HG02852 (cell line): ENCODE measurements around the gene RIC8B.
"Not testable (repeated sequence)": the region's sequence is repeated elsewhere in the genome, so short reads cannot be mapped to it uniquely, and the experiment has no call there.

Experiments used
- ATAC-seq: cut with Tn5 transposase; IDR thresholded peaks from one replicate; pipeline ENCODE4 v1.9.1; 2021; ENCODE audit warnings: mild to moderate bottlenecking, moderate library complexity; ENCODE audit not compliant: unreplicated experiment

Gene RIC8B, protein sequence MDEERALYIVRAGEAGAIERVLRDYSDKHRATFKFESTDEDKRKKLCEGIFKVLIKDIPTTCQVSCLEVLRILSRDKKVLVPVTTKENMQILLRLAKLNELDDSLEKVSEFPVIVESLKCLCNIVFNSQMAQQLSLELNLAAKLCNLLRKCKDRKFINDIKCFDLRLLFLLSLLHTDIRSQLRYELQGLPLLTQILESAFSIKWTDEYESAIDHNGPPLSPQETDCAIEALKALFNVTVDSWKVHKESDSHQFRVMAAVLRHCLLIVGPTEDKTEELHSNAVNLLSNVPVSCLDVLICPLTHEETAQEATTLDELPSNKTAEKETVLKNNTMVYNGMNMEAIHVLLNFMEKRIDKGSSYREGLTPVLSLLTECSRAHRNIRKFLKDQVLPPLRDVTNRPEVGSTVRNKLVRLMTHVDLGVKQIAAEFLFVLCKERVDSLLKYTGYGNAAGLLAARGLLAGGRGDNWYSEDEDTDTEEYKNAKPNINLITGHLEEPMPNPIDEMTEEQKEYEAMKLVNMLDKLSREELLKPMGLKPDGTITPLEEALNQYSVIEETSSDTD

GRCh38 chr12:106774005-106774807 is at the start of gene RIC8B:
Gene RIC8B, plus strand, starts transcription at chr12:106774682. Its CDS starts 64 bp downstream, at chr12:106774746.
- peak; percentile 85 for ATAC-seq

- no peak for ATAC-seq
These were observed 49.5 kb upstream of the RIC8B start for GRCh38 chr12:106724934-106725333.

GRCh38 chr12:106726603-106727202 is 47.8 kb upstream of the RIC8B start:
- not testable (repeated sequence) for ATAC-seq

DNA sequence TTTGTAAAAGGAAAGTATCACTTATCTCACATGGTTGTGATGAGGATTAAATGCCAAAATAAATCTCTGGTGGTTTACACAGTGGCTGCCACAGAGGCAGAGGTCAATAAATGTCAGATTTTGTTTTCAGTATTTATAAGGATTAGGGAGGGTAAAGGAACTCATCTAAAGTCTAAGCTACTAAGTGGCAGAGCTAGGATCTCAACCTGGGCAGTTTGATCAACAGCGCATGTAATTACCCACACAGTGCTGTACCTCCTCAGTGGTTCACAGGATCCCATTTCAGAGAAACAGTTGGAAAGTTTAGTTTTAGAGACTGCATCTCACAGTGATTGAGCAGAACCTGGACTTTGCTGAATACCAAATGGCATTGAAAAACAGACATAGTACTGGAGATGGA is 44.9 kb upstream of the RIC8B start:
- ATAC-seq = no peak

DNA sequence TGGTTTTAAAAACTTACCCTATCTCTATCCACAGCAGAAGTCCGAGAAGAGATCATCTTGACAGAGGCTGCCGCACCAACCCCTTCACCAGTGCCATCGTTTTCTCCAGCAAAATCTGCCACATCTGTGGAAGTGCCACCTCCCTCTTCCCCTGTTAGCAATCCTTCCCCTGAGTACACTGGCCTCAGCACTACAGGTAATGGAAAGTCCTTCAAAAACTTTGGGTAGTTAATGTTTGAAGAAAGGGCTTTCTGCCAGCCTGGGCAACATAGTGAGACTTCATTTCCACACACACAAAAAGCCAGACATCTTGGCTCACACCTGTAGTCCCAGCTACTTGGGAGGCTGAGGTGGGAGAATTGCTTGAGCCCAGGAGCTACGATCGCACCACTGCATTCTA is 41.6 kb upstream of the RIC8B start:
- ATAC-seq = no peak

- no peak for ATAC-seq
These were observed 40.8 kb upstream of the RIC8B start for GRCh38 chr12:106733660-106734059.

GRCh38 chr12:106736051-106736957 is 38.2 kb upstream of the RIC8B start:
- ATAC-seq = no peak

- no peak for ATAC-seq
These were observed 35.2 kb upstream of the RIC8B start for GRCh38 chr12:106739318-106739717.

GRCh38 chr12:106739815-106740530 is 34.5 kb upstream of the RIC8B start:
- no peak for ATAC-seq

GRCh38 chr12:106740818-106741217 is 33.7 kb upstream of the RIC8B start:
- ATAC-seq = no peak

GRCh38 chr12:106741247-106741646 is 33.2 kb upstream of the RIC8B start:
- no peak for ATAC-seq

DNA sequence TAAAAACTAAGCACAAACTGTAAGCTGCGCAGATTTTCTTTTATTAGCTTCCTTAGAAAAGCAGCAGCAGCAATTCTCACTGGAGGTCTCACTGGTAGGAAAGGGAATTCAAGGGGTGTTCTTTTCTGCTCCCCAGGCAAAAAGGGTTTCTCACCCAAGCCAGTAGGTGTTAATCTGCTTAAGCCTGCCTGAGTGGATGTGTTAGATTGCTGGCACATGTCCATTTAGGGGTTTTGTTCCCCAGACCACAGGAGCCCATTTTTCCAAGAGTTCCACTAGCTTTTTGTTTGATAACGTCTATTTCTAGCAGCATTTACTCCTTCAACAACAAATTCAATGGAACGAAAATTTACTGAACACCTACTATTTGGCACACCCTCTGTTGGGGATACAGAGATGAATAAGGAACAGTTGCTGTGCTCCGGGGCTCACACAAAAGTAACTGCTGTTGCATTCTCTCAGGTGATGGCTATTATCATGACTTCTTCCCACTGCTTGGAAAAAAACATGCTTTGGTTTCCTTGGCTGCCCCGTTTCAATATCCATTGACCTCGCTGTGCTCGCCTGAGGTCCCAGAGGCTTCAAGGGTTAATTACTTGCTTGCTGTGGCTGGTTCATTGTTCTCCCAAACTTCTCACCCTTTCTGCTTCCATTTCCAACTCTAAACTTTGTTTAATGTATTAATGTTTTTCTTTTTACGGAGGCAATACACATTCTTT is 31.1 kb upstream of the RIC8B start:
- no peak for ATAC-seq

DNA sequence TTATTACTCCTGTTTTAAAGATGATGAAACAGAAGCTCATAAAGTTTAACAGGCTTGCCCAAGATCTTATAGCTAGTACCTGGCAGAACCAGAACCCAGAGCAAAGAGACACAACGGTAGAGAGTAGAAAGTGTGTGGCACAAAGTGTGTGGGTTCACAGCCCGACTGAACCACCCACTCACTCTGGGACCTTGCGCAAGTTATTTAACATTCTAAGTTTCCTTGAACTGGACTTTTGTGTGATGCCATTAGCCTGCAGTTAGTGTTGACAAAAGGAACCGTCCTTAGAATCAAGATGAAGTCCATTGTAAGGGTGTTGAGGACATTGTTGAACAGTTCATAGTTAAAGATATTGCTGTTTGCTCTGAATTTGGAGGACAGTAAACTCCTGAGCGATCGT is 29.9 kb upstream of the RIC8B start:
- ATAC-seq = no peak

GRCh38 chr12:106745181-106745745 is 29.2 kb upstream of the RIC8B start:
- ATAC-seq = no peak

- ATAC-seq = no peak
These were observed 26.5 kb upstream of the RIC8B start for GRCh38 chr12:106747973-106748436.

DNA sequence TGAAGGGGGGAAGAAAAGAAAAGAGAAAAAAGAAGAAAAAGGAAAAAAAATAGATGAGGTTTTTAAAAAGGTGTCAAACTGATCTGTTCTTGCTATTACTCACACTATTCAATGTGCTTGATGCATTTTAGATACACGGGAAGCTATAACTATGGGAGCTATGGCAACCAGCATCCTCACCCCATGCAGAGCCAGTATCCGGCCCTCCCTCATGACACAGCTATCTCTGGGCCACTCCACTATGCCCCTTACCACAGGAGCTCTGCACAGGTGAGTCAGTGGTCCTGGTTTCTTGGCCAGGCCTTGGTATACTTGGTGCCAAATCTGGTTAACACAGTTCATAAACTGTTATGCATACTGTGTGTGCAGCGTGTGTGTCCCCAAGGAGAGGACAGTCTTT is 24.0 kb upstream of the RIC8B start:
- no peak for ATAC-seq

GRCh38 chr12:106753526-106753925 is 21.0 kb upstream of the RIC8B start:
- ATAC-seq = peak; percentile 99

- ATAC-seq = no peak
These were observed 20.2 kb upstream of the RIC8B start for GRCh38 chr12:106754331-106754730.
